HepG2 (cell line): ENCODE measurements around the gene TRPC4AP. TPM values are rescaled to one million over a fixed set of nuclear protein-coding genes. Genes with fewer than 3 reads are reported as not detected.
A peak's percentile ranks its signal among the peaks of the same experiment; 100 is the strongest.

Experiments used
- GATA4 ChIP-seq: sonication (generic); IDR thresholded peaks from 2 replicates; pipeline ENCODE4 v1.6.1; 2016; ENCODE audit warnings: antibody characterized with exemption, low read depth, borderline replicate concordance
- GMEB1 ChIP-seq: sonication (generic); formaldehyde crosslinking; IDR thresholded peaks from 2 replicates; pipeline ENCODE4 v1.5.1; 2020; ENCODE audit warnings: missing genetic modification reagents, mild to moderate bottlenecking, borderline replicate concordance
- HIC2 ChIP-seq: sonication (generic); formaldehyde crosslinking; IDR thresholded peaks from 2 replicates; pipeline ENCODE4 v1.9.0; 2022; ENCODE audit warnings: low read depth, missing genetic modification reagents
- KDM5A ChIP-seq: fragments of 200-600 bp; sonication (generic); IDR thresholded peaks from 2 replicates; pipeline ENCODE4 v1.7.0; 2018; ENCODE audit warnings: antibody characterized with exemption, mild to moderate bottlenecking, low read length, borderline replicate concordance
- MYPOP ChIP-seq: sonication (generic); formaldehyde crosslinking; IDR thresholded peaks from 2 replicates; pipeline ENCODE4 v1.8.1; 2023; ENCODE audit warnings: mild to moderate bottlenecking, moderate library complexity, missing genetic modification reagents
- NFE2L2 ChIP-seq: fragments of 150-350 bp; IDR thresholded peaks from 2 replicates; pipeline ENCODE4 v1.6.1; 2014; ENCODE audit warnings: low read length
- SALL2 ChIP-seq: sonication (generic); formaldehyde crosslinking; IDR thresholded peaks from 2 replicates; pipeline ENCODE4 v1.8.1; 2023; ENCODE audit warnings: mild to moderate bottlenecking, missing genetic modification reagents, inconsistent platforms
- SSRP1 ChIP-seq: IDR thresholded peaks from 2 replicates; pipeline ENCODE4 v1.6.1; 2016; ENCODE audit warnings: control low read depth
- STAT6 ChIP-seq: sonication (generic); formaldehyde crosslinking; IDR thresholded peaks from 2 replicates; pipeline ENCODE4 v1.4.0; 2020; ENCODE audit warnings: missing genetic modification reagents, mild to moderate bottlenecking, borderline replicate concordance
- THAP9 ChIP-seq: sonication (generic); formaldehyde crosslinking; IDR thresholded peaks from 2 replicates; pipeline ENCODE4; 2020; ENCODE audit warnings: missing genetic modification reagents, mild to moderate bottlenecking, borderline replicate concordance
- TRAFD1 ChIP-seq: sonication (generic); formaldehyde crosslinking; IDR thresholded peaks from 2 replicates; pipeline ENCODE4 v1.5.1; 2020; ENCODE audit warnings: missing genetic modification reagents, mild to moderate bottlenecking, borderline replicate concordance
- ZKSCAN1 ChIP-seq: fragments of 150-350 bp; IDR thresholded peaks from 2 replicates; pipeline ENCODE4 v1.6.1; 2014; ENCODE audit warnings: low read length
- ZNF234 ChIP-seq: sonication (generic); formaldehyde crosslinking; conservative IDR thresholded peaks from 2 replicates; pipeline ENCODE4 v1.5.1; 2020; ENCODE audit warnings: mild to moderate bottlenecking, missing genetic modification reagents
- ZNF280D ChIP-seq: sonication (generic); formaldehyde crosslinking; IDR thresholded peaks from 2 replicates; pipeline ENCODE4 v1.5.1; 2020; ENCODE audit warnings: mild to moderate bottlenecking, missing genetic modification reagents
- polyA plus RNA-seq, 8 experiments: library from polyadenylated mRNA; depleted of rRNA in 3 of 8; stranded (reverse) in 7 of 8; unstranded in 1 of 8; fragments of >200 nt; fragmentation: Illumina TruSeq in 4 of 8; extraction: Trizol in 4 of 8; gene quantifications; 2 replicates each; pipeline versions ENCODE4 v1.2.1 to v1.2.3, GENCODE V29; 2011 to 2016; ENCODE audit warnings: low read depth in 4 of 8, missing spikeins in 1 of 8, mixed read lengths in 1 of 8; ENCODE audit not compliant: insufficient read depth in 1 of 8
- total RNA-seq, 5 experiments: library from RNA; depleted of rRNA; stranded (reverse); fragments of >200 nt; fragmentation: Illumina TruSeq; extraction: Trizol; gene quantifications; 2 replicates each; pipeline ENCODE4 v1.2.3, GENCODE V29; 2016; ENCODE audit warnings: low read depth in 1 of 5

The TRPC4AP gene
- total and polyA plus RNA-seq, 2 of the 13 experiments (the other 11 are each of a cell fraction or from before 2014, with no cell fraction given) = 136 to 137 TPM

- TF ChIP-seq STAT6 (CRISPR knock-in tag) (no peak), NFE2L2 (peak; percentile 84), THAP9 (no peak), GATA4 (no peak), SSRP1 (CRISPR knock-in tag) (no peak), MYPOP (CRISPR knock-in tag) (no peak), ZKSCAN1 (no peak), SALL2 (no peak), KDM5A (no peak), GMEB1 (CRISPR knock-in tag) (no peak), HIC2 (no peak), TRAFD1 (CRISPR knock-in tag) (no peak), ZNF234 (CRISPR knock-in tag) (no peak), ZNF280D (CRISPR knock-in tag) (no peak)
Measured at GRCh38 chr20:35133735-35134134, 41.1 kb upstream of the TRPC4AP start (continued).
